Chondrocyte (in vitro differentiated cells): Measurements from ENCODE around the gene SQOR. TPM values are rescaled to one million over a fixed set of nuclear protein-coding genes. Genes with fewer than 3 reads are reported as not detected.

Experiments used
- DNase-seq: peaks from one replicate; pipeline ENCODE4 v3.0.0; 2021; ENCODE audit warnings: mixed read lengths, low spot score
- H3K27ac Mint-ChIP-seq: one replicate; pipeline ENCODE4 v1.8.0; 2021; ENCODE audit warnings: mild to moderate bottlenecking, moderate library complexity, mixed read lengths; ENCODE audit not compliant: unreplicated experiment
- H3K27me3 Mint-ChIP-seq: 2 replicates; pipeline ENCODE4 v1.8.0; 2021; ENCODE audit warnings: low read depth, mixed read lengths
- H3K36me3 Mint-ChIP-seq: 2 replicates; pipeline ENCODE4 v1.8.0; 2021; ENCODE audit warnings: low read depth, mixed read lengths
- H3K4me1 Mint-ChIP-seq: 2 replicates; pipeline ENCODE4 v1.8.0; 2021; ENCODE audit warnings: low read depth, mild to moderate bottlenecking, mixed read lengths
- H3K4me3 Mint-ChIP-seq: one replicate; pipeline ENCODE4 v1.8.0; 2021; ENCODE audit warnings: mild to moderate bottlenecking, moderate library complexity, mixed read lengths; ENCODE audit not compliant: unreplicated experiment
- H3K9me3 Mint-ChIP-seq: 2 replicates; pipeline ENCODE4 v1.8.0; 2021; ENCODE audit warnings: low read depth, mixed read lengths
- CTCF ChIP-seq: fragments of 200-600 bp; sonication (generic); IDR thresholded peaks from 2 replicates; pipeline ENCODE4 v1.5.0; 2021; ENCODE audit warnings: antibody characterized with exemption, mild to moderate bottlenecking, moderate library complexity
- total RNA-seq: library from RNA; stranded (reverse); gene quantifications from 3 replicates; pipeline ENCODE4 v1.2.1, GENCODE V29; 2021

The SQOR gene
- total RNA-seq, 1 donor from 2014 or later = 10.9 TPM

DNA sequence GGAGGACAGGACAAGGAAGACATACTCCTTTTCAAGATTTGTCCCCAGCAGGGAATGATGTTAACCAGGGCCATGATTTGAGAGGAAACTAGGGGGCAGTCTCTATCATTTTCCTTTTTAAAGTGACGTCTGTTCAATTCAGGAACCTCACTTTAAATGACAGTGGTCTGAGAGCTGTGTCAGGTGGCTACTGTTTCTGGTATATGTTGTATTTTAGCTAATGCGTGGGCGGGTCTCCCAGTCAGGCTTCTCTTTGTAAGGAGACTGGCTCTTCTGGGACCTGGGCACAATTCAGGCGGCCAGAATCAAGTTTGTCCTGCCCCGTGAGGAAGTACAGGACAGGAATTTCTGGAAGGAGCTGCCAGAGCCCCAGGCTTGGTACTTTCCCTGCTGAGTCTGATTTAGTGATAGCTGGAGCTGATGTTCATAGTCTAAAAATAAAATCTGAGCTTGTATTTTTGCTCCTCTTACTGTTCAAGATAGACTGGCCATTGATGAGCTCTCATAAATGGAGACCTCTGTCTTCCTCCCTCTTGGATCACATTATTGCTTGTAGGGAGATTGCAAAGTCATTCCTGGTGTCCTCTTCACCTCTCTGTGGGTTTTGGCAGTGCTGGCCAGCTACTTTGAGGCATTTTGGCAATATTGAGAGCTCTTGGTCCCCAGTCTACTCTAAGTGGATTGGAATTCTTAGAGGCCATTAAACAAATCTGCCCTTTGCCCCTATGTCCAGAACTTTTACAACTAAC is 25.6 kb downstream of the SQOR start:
- H3K27ac Mint-ChIP-seq = peak overlapping the region; percentile 72
- no peak overlapping the region for H3K4me3 Mint-ChIP-seq
- H3K4me1 Mint-ChIP-seq = peaks cover 24% of the 10 kb centered on the region
- H3K9me3 Mint-ChIP-seq = no peaks in the 10 kb centered on the region
- peak; percentile 58 for TF ChIP-seq CTCF
- H3K36me3 Mint-ChIP-seq = peaks cover 2% of the 10 kb centered on the region
- no peaks in the 10 kb centered on the region for H3K27me3 Mint-ChIP-seq
- no peak for DNase-seq

- Mint-ChIP-seq H3K9me3 (no peaks in the 10 kb centered on the region), H3K4me3 (no peak overlapping the region), H3K36me3 (peaks cover 2% of the 10 kb centered on the region), H3K27ac (no peak overlapping the region), H3K4me1 (peaks cover 24% of the 10 kb centered on the region), H3K27me3 (no peaks in the 10 kb centered on the region)
- no peak for DNase-seq
- TF ChIP-seq CTCF = no peak
Measured at GRCh38 chr15:45662375-45662774, 27.5 kb downstream of the SQOR start.

DNA sequence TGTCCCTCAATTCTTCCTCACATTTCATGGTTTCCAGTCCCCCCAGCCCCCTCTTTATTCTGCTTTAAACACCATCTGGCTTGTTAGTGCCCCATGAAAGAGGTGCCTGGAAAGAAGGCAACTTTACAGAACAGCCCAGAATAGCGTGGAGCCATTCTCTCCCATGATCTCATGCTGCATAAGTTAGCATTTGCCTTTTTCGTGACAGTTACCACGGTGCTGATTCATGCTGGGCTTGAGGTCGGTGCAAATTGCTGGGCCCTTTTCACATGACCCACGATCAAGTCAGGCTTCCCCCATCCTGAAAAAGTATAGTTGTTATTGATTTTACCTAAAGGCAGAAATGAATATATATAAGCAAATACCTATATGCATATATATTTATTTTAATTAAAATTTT is 29.6 kb downstream of the SQOR start:
- H3K27me3 Mint-ChIP-seq = no peaks in the 10 kb centered on the region
- peak overlapping the region; percentile 74 for H3K27ac Mint-ChIP-seq
- H3K36me3 Mint-ChIP-seq = peaks cover 3% of the 10 kb centered on the region
- H3K9me3 Mint-ChIP-seq = no peaks in the 10 kb centered on the region
- TF ChIP-seq CTCF = no peak
- H3K4me1 Mint-ChIP-seq = peaks cover 24% of the 10 kb centered on the region
- no peak for DNase-seq
- no peak overlapping the region for H3K4me3 Mint-ChIP-seq

- no peak for TF ChIP-seq CTCF
- Mint-ChIP-seq H3K27ac (peak overlapping the region; percentile 52), H3K4me1 (peaks cover 17% of the 10 kb centered on the region), H3K36me3 (peaks cover 3% of the 10 kb centered on the region), H3K27me3 (no peaks in the 10 kb centered on the region), H3K9me3 (no peaks in the 10 kb centered on the region), H3K4me3 (no peak overlapping the region)
- no peak for DNase-seq
Measured at GRCh38 chr15:45665261-45665660, 30.4 kb downstream of the SQOR start.

DNA sequence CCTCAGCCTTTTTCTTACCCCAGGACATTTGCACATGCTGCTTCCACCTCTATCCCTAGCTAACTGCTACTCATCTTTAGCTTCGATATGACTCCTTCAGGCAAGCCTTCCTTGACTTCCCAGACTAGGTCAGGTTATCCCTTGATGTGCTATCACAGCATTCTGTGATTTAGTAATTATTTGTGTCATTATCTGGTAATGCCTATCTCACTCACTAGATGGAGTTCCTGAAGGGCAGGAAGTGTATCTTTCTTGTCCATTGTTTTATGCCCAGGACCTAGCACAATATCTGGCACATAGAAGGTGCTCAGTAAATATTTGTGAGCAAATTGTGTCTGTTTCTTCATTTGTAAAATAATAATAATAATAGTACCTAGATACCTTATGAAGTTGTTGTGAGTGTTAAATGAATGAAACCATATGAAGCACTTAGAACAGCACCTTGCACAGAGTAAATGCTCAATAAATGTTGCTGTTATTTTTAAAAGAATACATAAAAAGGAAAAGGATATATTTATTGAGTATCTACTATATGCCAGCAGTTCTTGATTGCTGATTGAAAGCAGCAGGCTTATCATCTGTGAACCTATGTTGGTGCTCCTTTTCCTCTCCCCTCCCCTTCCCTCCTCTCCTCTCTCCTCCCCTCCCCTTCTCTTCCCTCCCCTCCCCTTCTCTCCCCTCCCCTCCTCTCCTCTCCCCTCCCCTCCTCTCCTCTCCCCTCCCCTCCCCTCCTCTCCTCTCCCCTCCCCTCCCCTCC is 31.5 kb downstream of the SQOR start:
- H3K4me3 Mint-ChIP-seq = no peak overlapping the region
- no peaks in the 10 kb centered on the region for H3K27me3 Mint-ChIP-seq
- H3K9me3 Mint-ChIP-seq = no peaks in the 10 kb centered on the region
- no peak overlapping the region for H3K27ac Mint-ChIP-seq
- H3K36me3 Mint-ChIP-seq = peaks cover 3% of the 10 kb centered on the region
- peaks cover 9% of the 10 kb centered on the region for H3K4me1 Mint-ChIP-seq
- TF ChIP-seq CTCF = no peak
- no peak for DNase-seq
